Subcutaneous abdominal adipose tissue (tissue), 5 donors: Measurements from ENCODE around the gene GARRE1.

Experiments used
- H3K27ac ChIP-seq: one replicate; pipeline ENCODE4 v1.7.0; 2013; ENCODE audit warnings: low read depth, mild to moderate bottlenecking, inconsistent platforms, low read length, moderate library complexity
- H3K27me3 ChIP-seq, 5 donors: one replicate each; pipeline ENCODE4 v1.7.0; 2013; ENCODE audit warnings: low read length in 5 of 5, inconsistent platforms in 1 of 5; ENCODE audit not compliant: control insufficient read depth in 5 of 5, insufficient read depth in 4 of 5
- H3K36me3 ChIP-seq, 5 donors: one replicate each; pipeline ENCODE4 v1.7.0; 2013; ENCODE audit warnings: low read length in 5 of 5; ENCODE audit not compliant: control insufficient read depth in 5 of 5, insufficient read depth in 5 of 5
- H3K4me1 ChIP-seq, 5 donors: one replicate each; pipeline ENCODE4 v1.7.0; 2013; ENCODE audit warnings: low read length in 5 of 5, mild to moderate bottlenecking in 3 of 5, moderate library complexity in 1 of 5; ENCODE audit not compliant: control insufficient read depth in 5 of 5, insufficient read depth in 5 of 5
- H3K4me3 ChIP-seq, 5 donors: one replicate each; pipeline ENCODE4 v1.7.0; 2013; ENCODE audit warnings: low read length in 5 of 5, low read depth in 1 of 5
- H3K9ac ChIP-seq, 5 donors: one replicate each; pipeline ENCODE4 v1.7.0; 2013; ENCODE audit warnings: low read length in 5 of 5, mild to moderate bottlenecking in 4 of 5, moderate library complexity in 3 of 5
- H3K9me3 ChIP-seq, 5 donors: one replicate each; pipeline ENCODE4 v1.7.0; 2013; ENCODE audit warnings: low read length in 5 of 5; ENCODE audit not compliant: control insufficient read depth in 5 of 5
- donor health status: healthy.
- donor health status: healthy.
- donor health status: healthy.
- donor health status: healthy.
- donor health status: healthy.

GARRE1 gene

DNA sequence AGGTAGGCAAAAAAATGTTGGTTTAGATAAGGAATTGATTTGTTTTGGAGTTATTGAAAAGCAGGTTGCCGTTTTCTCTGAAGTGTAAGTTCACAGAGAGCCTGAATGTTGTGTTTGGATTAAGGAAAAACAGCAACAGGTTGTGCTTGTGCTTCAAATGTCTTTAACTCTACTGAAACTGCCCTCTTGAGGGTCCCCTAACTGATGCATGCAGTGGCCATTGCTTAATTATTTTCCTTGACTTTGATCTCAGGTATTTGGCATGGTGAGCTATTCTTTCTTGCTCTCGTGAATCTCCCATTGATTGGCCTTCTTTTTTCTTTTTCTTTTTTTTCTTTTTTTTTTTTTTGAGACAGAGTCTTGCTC lies 3.2 kb downstream of the GARRE1 start:
- no peaks in the 10 kb centered on the region for H3K9me3 ChIP-seq
- H3K9ac ChIP-seq, result no peak overlapping the region
- H3K36me3 ChIP-seq, result no peaks in the 10 kb centered on the region
- H3K4me1 ChIP-seq, result peaks cover 9 to 36% (median 29%) of the 10 kb centered on the region in 5 donors
- H3K4me3 ChIP-seq, result no peak overlapping the region
- H3K27ac ChIP-seq, result no peak overlapping the region
- H3K27me3 ChIP-seq, result no peaks in the 10 kb centered on the region

GRCh38 chr19:34259367-34260095 lies 5.2 kb downstream of the GARRE1 start:
- Histone ChIP-seq H3K4me3 (no peak overlapping the region), H3K27ac (no peak overlapping the region), H3K9me3 (no peaks in the 10 kb centered on the region), H3K36me3 (no peaks in the 10 kb centered on the region), H3K27me3 (no peaks in the 10 kb centered on the region), H3K9ac (no peak overlapping the region), H3K4me1 (peaks cover 7 to 30% (median 28%) of the 10 kb centered on the region in 5 donors)

DNA sequence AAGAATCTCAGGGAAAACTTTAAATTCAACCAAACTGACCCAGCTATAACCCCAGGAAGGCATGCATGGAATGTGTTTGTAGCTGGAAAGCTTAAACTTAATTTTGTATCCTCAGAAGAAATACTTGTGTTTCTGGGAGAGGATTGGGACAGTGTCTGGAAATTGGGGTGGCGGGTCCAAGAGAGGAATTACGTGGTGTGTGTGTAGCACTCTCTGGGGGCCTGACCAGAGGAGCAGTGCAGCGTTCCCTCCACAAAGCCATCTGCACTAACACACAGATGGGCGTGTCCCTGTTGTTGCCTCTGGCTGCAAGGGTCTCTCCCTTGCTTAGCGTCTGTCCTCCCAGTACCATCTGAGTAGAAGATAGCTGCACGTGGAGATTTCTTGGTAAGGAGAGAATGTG lies 6.4 kb downstream of the GARRE1 start:
- Histone ChIP-seq H3K9me3 (no peaks in the 10 kb centered on the region), H3K4me3 (no peak overlapping the region), H3K27ac (no peak overlapping the region), H3K36me3 (peaks cover 0 to 3% (median 0%) of the 10 kb centered on the region in 5 donors), H3K9ac (no peak overlapping the region), H3K27me3 (no peaks in the 10 kb centered on the region), H3K4me1 (peaks cover 7 to 31% (median 20%) of the 10 kb centered on the region in 5 donors)

- Histone ChIP-seq H3K4me3 (no peak overlapping the region), H3K9me3 (no peaks in the 10 kb centered on the region), H3K27ac (no peak overlapping the region), H3K27me3 (no peaks in the 10 kb centered on the region), H3K36me3 (peaks cover 0 to 6% (median 0%) of the 10 kb centered on the region in 5 donors), H3K9ac (no peak overlapping the region), H3K4me1 (peaks cover 7 to 29% (median 19%) of the 10 kb centered on the region in 5 donors)
Observed at GRCh38 chr19:34261334-34262109, 7.2 kb downstream of the GARRE1 start.

- no peak overlapping the region for H3K9ac ChIP-seq
- no peak overlapping the region for H3K4me3 ChIP-seq
- H3K4me1 ChIP-seq, result peaks cover 7 to 33% (median 16%) of the 10 kb centered on the region in 5 donors
- H3K27me3 ChIP-seq, result no peaks in the 10 kb centered on the region
- no peaks in the 10 kb centered on the region for H3K9me3 ChIP-seq
- no peak overlapping the region for H3K27ac ChIP-seq
- H3K36me3 ChIP-seq, result peaks cover 0 to 6% (median 0%) of the 10 kb centered on the region in 5 donors
Observed at GRCh38 chr19:34263745-34264237, 9.4 kb downstream of the GARRE1 start.

DNA sequence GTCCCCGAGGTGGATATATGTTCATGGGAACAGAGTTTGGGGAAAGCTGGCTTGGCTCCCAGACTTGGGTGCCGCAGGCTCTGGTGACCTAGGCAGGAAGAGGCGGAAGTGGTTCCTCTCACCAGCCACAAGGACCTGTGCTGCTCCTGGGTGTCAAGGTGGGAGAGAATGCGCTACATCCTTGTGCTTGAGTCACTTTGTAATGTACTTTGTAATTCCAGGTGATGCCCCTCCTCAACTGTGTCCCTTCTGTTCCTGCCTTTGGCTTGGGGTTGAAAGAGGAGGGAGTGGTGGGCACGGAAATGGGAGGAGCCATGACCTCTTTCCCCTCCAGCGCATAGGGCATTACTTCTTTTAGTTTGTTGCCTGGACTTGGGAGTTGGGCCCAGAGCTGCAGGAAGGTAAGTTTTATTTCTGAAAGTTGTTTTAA lies 10.9 kb downstream of the GARRE1 start:
- peak overlapping the region; percentile 70 for H3K27ac ChIP-seq

DNA sequence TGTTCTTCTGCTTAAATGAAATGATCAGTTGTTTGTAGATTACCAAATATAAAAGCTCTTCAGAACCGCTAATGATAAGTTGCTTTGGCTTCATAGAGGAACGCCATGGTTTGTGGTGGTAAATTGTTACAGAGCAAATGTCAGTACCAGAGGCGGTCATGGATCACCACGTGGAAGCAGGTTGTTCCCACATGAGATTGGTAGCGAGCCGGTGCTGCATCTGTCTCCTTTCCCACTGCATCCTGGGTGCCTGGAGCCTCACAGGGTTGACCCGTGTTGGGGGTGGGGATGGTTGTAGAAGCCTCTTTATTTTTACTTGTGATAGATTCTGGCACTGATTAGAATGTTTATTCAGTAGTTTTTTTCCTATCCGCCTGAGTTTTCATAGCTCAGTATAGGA lies 14.7 kb downstream of the GARRE1 start:
- Histone ChIP-seq H3K9me3 (no peaks in the 10 kb centered on the region), H3K4me1 (peaks cover 10 to 64% (median 25%) of the 10 kb centered on the region in 5 donors), H3K4me3 (peak overlapping the region in 4 of 5 donors; percentile 7 to 45 (median 36)), H3K9ac (peak overlapping the region in 3 of 5 donors; percentile 11 to 75 (median 60)), H3K36me3 (peaks cover 0 to 6% (median 0%) of the 10 kb centered on the region in 5 donors), H3K27ac (peak overlapping the region; percentile 90), H3K27me3 (no peaks in the 10 kb centered on the region)

More for the DNA sequence above, 10.9 kb downstream of the GARRE1 start:
- Histone ChIP-seq H3K27me3 (no peaks in the 10 kb centered on the region), H3K4me3 (peak overlapping the region in 4 of 5 donors; percentile 57 to 69 (median 64)), H3K9ac (peak overlapping the region in 2 of 5 donors; percentile 24 to 58), H3K9me3 (no peaks in the 10 kb centered on the region), H3K4me1 (peaks cover 12 to 48% (median 28%) of the 10 kb centered on the region in 5 donors), H3K36me3 (peaks cover 0 to 6% (median 0%) of the 10 kb centered on the region in 5 donors)

DNA sequence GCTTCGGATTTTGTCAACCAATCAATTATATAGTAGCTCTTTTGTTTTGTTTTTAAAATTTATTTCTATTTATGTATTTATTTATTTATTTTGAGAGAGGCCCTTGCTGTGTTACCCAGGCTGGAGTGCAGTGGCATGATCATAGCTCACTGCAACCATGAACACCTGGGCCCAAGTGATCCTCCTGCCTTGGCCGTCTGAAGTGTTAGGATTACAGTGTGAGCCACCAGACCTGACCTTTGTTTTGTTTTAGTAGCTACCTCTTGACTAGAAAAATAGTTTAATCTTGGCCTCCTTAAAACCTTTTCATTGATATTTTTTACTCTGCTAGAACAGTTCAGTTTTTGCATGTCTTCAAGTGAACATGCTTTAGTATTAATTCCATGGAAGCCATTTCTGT lies 15.1 kb downstream of the GARRE1 start:
- peaks cover 0 to 6% (median 0%) of the 10 kb centered on the region in 5 donors for H3K36me3 ChIP-seq
- peak overlapping the region in 3 of 5 donors; percentile 37 to 45 (median 43) for H3K4me3 ChIP-seq
- H3K27ac ChIP-seq, result peak overlapping the region; percentile 90
- peak overlapping the region in 1 of 5 donors; percentile 54 for H3K9ac ChIP-seq
- peaks cover 10 to 66% (median 25%) of the 10 kb centered on the region in 5 donors for H3K4me1 ChIP-seq
- H3K27me3 ChIP-seq, result no peaks in the 10 kb centered on the region
- H3K9me3 ChIP-seq, result no peaks in the 10 kb centered on the region

DNA sequence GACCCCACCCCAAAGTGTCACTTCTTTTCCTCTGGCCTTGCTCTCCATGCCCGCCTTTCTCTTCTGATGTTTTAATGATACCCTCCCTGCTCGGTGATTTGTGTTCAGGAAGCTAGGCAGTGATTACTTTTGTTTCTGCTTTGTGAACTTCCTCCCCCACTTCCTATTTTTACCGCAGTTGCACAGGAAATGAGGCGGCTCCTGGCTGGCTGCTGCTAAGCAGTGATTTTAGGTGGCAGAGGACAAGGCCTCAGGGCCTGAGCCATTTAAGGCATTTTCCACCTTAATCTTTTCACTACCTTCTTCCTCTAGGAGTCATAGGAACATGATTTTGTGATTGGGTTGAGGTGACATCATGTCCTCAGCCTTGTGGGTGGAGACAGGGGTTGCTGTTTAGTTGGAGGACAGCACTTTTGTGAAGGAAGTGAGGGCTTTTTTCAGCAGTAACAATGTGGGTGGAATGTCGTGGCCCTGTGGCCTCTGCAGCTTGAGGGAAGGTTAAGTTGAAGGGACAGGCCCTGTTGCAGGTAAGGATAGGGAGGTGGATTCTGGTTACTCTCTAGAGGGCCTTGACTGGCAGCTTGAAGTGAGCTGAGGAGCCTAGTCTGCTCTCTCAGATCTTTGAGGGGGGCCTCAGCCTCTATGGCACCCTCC lies 15.7 kb downstream of the GARRE1 start:
- no peaks in the 10 kb centered on the region for H3K27me3 ChIP-seq
- peak overlapping the region in 4 of 5 donors; percentile 22 to 48 (median 42) for H3K4me3 ChIP-seq
- peaks cover 10 to 63% (median 25%) of the 10 kb centered on the region in 5 donors for H3K4me1 ChIP-seq
- H3K9me3 ChIP-seq, result no peaks in the 10 kb centered on the region
- H3K27ac ChIP-seq, result peak overlapping the region; percentile 90
- H3K9ac ChIP-seq, result peak overlapping the region in 4 of 5 donors; percentile 23 to 84 (median 62)
- H3K36me3 ChIP-seq, result peaks cover 0 to 6% (median 0%) of the 10 kb centered on the region in 5 donors
